NCI-H1436 (cell line): ENCODE results near the gene OR2T2.
"Not testable (repeated sequence)": the region's sequence is repeated elsewhere in the genome, so short reads cannot be mapped to it uniquely, and the experiment has no call there.

ENCODE experiments used
- DNase-seq: peaks from one replicate; lab custom pipeline; 2025; lab: John Stamatoyannopoulos, UW

The OR2T2 gene

GRCh38 chr1:248450466-248451145, 5.2 kb downstream of the OR2T2 start:
- not testable (repeated sequence) for DNase-seq

- not testable (repeated sequence) for DNase-seq
These were observed 8.2 kb downstream of the OR2T2 start for GRCh38 chr1:248453619-248454018.

- not testable (repeated sequence) for DNase-seq
These were observed 9.6 kb downstream of the OR2T2 start for GRCh38 chr1:248455045-248455444.

DNA sequence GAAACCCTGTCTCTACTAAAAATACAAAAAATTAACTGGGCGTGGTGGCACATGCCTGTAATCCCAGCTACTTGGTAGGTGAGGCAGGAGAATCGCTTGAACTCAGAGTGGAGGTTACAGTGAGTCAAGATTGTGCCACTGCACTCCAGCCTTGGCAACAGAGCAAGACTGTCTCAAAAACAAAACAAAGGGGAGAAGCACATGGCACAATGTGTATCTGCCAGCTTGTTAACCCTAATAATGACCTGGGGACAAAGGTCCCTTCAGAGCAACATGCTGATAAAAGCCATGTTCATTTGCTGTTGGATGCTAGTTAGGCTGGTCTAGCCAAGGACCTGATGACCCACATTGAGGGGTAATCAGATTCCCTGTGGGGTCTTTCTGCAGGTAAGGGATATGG, 11.2 kb downstream of the OR2T2 start:
- not testable (repeated sequence) for DNase-seq

DNA sequence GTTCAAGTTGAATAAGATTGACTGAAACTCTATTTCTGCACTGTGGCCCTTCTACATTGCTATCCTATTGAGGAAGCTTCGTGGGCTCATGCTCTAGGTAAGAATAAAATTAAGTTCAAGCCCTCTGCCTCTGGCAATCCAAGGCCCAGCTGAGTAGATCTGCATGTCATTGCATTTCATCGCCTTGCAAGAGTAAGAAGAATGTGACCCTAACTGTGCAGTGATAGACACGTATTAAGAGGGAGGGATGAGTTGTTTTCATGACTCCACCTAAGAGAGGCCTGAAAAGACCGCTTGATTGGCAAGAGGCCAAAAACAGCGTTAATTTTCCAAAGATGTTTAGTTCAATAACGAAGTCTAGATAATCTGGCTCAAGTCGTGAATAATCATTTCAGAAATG, 13.7 kb downstream of the OR2T2 start:
- not testable (repeated sequence) for DNase-seq

- no peak for DNase-seq
These were observed 25.7 kb downstream of the OR2T2 start for GRCh38 chr1:248471154-248471553.

- DNase-seq = not testable (repeated sequence)
These were observed 26.7 kb downstream of the OR2T2 start for GRCh38 chr1:248472111-248472510.

DNA sequence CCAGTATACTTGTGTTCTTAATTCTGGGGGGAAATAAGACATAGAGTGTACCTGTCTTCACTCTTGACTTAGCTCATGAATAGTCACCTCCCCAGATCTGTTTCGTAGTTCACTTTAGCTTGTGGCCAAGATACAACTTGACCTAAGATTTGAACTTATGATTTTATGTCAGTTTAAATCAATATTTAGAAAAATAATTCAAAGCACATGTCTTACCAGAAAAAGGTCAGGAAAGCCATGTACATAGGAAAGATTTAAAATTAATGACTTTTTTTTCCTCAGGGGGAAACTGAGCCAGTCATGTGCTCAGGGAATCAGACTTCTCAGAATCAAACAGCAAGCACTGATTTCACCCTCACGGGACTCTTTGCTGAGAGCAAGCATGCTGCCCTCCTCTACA, 27.6 kb downstream of the OR2T2 start, which contains the start of gene OR2T3:
TSS of gene OR2T3 (plus strand) at position 301 of the 400 bp plus-strand sequence. CDS start at position 301, 0 bp downstream.
- not testable (repeated sequence) for DNase-seq

GRCh38 chr1:248475660-248476059, 30.2 kb downstream of the OR2T2 start:
- not testable (repeated sequence) for DNase-seq

- DNase-seq = not testable (repeated sequence)
These were observed 36.5 kb downstream of the OR2T2 start for GRCh38 chr1:248481686-248482579.

DNA sequence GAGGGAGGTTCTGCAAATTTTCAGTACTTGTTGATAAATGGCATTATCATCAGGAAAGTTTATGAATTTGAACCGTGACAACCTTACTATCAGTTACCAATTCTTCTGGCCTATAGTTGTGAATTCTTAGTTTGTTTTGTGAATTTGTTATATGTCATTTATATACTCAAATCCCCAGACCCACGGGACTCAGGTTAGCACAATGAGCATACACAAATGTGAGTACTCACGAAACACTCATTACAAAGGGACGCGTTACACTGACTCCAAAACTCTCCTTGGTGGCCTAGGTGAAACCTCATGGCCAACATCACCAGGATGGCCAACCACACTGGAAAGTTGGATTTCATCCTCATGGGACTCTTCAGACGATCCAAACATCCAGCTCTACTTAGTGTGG, 42.9 kb downstream of the OR2T2 start, which contains the start of gene OR2T5:
TSS of gene OR2T5 (plus strand) at position 301 of the 400 bp plus-strand sequence. CDS start at position 301, 0 bp downstream.
- DNase-seq = not testable (repeated sequence)

GRCh38 chr1:248496661-248497060, 51.2 kb downstream of the OR2T2 start:
- DNase-seq = not testable (repeated sequence)

- not testable (repeated sequence) for DNase-seq
These were observed 55.0 kb downstream of the OR2T2 start for GRCh38 chr1:248500305-248501035.
